SIG-M5 treated with dmso at 0.1 percent for 504 hours (cell line): ENCODE data around the gene FGF21.
A peak's percentile ranks its signal among the peaks of the same experiment; 100 is the strongest.

Source experiments
- DNase-seq: peaks from one replicate; lab custom pipeline; 2025; ENCODE audit not compliant: unreplicated experiment; lab: John Stamatoyannopoulos, UW

FGF21 gene

GRCh38 chr19:48728911-48729664 lies 26.2 kb upstream of the FGF21 start:
- DNase-seq = no peak

DNA sequence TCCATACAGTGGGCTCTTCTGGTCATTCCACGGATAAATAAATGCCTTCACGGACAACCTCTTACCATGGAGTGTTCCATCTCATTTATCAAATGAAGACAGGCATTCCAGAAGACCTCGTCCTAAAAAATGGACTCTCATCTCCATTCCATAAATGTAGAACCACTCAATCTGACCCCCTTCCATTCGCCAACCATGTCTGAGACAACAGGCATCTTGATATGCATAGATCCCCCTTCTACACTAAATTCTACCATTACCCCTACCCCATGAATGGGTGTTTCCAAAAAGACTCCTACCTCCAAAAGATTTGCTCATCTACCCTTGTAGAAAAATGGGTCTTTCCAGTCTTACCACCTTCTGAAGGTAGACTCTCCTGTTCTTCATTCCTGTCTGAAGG lies 23.9 kb upstream of the FGF21 start:
- DNase-seq = no peak

GRCh38 chr19:48734625-48735024 lies 20.7 kb upstream of the FGF21 start:
- no peak for DNase-seq

DNA sequence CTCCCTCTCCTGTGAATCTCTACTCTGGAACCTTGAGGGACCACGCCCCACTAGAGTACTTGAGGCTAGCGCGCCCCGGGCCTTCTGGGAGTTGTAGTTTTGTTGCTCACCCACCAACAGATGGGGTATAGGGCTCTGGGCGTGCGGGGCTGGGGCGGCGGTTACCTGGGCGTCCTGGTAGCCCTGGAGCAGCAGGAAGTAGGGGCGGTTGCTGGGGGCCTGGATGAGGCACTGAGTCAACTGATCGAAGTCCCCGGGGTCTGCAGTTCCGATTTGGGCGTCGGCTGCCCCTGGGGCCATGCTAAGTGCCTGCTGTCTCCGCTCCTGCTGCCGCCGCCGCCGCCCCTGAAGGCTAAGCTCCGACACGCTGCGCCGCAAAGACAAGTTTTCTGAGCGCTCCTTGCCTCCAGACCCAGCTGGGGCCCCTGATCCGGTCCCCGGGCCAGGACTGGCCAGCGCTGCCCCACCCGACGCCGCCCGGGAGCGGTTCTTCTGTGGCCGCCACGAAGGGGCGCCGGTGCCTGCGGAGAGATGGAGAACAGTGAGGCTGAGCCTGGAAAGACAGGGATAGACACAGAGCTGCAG lies 20.2 kb upstream of the FGF21 start:
- DNase-seq = no peak

- no peak for DNase-seq
Observed at GRCh38 chr19:48737360-48737998, 17.8 kb upstream of the FGF21 start.

DNA sequence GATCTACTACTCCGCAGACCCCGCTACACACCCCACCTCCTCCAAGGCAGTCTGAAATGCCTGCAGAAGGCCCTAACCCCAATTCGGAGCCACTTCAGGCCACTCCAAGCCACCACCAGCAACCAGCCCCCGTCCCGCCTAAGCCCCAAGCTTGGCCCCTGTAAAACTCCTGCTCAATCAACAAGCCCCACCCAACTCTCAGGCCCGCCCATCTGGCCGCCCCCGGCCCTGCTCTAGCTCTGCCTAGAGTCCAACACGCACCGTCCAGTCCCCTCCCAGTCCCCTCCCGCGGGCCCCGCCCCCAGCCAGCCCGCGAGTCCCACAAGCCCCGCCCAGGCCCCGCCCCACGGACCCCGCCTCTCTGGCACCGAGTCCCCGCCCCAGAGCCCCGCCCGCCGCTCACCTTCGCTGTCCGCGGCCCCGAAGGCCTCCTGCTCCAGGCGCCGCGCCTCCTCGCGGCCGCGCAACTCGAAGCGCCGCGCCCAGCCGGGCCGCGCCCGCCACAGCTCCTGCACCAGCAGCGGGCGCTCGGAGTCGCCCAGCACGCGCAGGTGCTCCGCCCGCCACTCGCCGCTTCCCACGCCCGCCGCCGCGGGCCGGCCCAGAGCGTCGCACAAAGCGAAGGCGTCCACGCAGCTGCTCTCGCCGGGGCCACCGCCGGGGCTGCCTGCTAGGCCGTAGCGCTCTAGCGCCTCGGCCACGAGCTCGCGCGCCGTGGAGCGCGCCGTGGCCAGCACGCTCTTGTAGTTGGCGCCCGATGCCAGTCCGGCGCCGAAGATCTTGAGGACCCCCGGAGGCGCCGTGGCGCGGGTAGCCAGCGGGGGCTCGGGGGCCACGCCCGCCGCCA lies 16.5 kb upstream of the FGF21 start:
- peak; percentile 76 for DNase-seq

DNA sequence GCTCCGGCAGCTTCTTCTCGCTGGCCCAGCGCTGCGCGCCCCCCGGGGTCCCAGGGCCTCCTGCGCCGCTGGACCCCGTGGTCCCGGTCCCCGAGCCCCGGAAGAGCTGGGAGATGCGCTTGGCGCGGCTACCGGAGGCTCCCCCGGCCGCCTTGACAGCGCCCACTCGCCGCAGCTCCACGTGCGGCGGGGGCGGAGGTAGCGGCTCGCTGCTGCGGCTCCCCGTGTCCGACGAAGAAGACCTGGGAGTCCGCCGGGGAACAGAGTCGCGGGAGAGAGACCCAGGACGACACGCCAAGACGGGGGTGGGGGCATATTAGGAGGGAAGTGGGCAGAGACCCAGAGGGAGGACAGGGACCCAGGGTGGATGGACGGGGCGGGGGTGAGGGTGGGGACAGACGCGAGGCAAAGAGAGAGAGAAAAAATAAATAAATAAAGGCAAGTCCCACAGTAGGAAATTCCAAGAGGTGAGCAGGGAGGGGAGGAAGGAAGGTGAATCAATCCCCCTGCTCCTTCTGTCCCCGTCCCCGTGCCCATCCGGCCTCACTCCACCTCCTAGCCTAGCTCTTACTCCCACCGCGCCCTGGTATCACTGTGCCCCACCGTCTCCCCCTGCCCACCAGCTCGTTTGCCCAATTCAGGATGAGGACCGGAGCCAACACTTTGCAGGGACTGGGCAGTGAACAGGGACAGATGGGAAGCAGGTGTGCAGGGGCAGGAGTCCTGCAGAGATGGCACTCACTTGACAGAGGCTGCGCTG lies 15.7 kb upstream of the FGF21 start:
- no peak for DNase-seq

- no peak for DNase-seq
Observed at GRCh38 chr19:48740164-48740972, 15.0 kb upstream of the FGF21 start, which contains the start of gene RASIP1. TSS of gene RASIP1 (minus strand) at chr19:48740610. CDS start at chr19:48740282, 328 bp downstream.

DNA sequence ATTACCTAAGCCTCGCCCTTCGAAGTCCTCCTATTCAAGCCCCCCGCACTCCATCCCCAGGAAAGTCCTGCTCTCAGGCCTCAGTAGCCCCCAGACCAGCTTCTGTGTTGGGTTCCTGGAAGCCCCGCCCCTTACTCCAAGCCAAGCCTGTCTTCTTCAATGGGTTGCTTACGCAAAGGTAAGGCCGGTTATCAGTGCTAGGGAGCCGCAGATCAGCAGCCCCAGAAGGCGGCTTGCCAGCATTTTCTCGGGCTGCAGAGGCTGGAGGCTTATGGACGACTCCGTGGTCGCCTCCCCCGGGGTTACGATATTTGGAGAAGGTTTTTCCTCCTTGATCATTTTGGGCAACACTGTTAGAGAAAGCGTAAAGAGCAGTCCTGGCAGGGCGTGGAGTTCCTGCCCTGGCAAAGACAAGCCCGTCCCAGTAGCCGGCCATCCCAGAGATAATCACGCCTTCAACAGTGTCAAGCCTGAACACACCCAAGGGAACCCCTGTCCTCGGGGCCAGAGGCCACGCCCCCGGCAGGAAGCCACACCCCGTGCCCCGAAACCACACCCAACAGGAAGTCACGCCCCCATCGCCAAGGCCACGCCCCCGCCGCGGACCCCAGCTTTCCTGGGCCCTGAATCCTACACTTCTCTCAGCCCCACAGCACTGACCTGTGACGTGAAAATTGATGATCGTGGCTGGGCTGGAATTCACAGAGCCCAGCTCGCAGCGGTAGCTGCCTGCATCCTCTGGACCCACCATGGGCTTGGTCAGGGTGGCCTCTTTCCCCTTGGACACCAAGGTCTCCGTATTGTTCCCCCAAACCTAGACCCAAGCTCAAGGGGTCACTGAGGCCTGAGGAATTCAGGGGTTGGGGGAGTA lies 14.0 kb upstream of the FGF21 start:
- no peak for DNase-seq

DNA sequence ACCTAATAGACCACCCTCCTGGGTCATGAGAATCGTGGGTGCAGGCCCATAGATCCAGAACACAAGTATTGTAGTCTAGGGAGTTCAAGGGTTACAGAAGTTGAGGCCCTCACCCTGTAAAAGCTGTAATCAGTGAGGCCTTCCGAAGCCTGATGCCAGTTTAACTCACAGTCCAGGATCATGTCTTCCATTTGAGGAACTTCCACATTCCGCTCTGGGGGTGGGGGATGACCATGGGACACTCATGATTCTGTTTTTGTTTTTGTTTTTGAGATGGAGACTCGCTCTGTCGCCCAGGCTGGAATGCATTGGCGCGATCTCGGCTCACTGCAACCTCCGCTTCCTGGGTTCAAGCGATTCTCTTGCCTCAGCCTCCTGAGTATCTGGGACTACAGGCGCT lies 13.2 kb upstream of the FGF21 start:
- DNase-seq = no peak

GRCh38 chr19:48745208-48745995 lies 9.9 kb upstream of the FGF21 start:
- peak; percentile 20 for DNase-seq

DNA sequence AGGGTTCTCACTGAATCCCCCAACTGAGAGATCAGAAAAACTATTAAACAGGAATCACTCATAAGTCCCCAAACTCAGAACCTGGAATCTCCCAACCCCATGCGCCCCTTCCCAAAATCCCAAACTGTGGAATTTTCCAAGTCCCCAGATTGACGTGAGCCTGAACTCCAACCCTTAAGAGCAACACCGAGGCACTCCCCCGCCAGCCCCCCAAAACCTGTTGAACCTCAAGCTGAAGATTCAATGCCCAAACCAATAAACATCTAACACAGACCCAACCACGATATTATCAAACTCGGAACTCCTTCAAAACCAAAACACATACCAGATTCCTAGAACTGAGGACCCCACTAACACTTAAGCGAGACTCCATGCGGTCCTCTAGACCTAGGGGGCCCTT lies 9.2 kb upstream of the FGF21 start:
- DNase-seq = no peak

DNA sequence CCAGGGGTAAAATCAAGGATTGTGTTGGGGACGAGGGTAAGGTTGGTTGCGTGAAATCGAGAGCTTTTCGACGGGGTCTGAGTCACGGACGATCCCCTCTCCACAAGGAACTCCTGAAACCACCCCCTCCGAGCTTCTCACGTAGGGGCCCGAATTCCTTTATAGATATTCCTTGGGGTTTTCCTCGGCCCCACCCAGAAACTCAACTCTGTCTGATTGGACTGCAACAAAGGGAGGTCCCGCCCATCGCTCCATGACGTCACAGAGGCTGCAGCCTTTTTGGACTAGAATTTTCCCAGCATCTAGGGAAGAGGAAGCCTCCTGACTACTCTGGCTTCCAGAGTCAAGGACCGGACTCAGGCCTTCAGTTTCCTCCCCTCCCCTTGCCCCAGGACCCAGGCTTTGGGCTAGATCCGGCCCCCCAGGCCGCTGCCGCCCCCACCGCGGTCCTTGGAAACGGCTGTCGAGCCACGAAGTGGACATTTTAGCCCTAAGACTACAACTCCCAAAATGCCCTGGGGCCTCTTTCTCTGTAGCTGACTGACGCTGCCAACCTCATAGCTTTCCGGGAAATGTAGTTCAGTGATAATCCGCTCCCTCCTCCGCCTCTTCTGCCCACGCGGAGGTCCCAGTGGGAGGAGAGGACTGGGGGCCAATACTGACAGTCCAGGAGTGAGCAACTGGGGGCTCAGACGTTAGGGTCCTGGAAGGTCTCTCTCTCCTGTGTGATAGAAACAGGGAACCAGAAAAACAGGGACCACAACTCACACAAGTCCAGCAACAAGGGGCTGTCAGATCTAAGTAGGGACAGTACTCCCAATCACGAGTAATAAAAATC lies 8.4 kb upstream of the FGF21 start, which contains the start of gene IZUMO1:
IZUMO1 (minus strand) TSS at position 172 of the 838 bp plus-strand sequence. CDS start 1,050 bp downstream, outside the sequence.
- peak; percentile 28 for DNase-seq

DNA sequence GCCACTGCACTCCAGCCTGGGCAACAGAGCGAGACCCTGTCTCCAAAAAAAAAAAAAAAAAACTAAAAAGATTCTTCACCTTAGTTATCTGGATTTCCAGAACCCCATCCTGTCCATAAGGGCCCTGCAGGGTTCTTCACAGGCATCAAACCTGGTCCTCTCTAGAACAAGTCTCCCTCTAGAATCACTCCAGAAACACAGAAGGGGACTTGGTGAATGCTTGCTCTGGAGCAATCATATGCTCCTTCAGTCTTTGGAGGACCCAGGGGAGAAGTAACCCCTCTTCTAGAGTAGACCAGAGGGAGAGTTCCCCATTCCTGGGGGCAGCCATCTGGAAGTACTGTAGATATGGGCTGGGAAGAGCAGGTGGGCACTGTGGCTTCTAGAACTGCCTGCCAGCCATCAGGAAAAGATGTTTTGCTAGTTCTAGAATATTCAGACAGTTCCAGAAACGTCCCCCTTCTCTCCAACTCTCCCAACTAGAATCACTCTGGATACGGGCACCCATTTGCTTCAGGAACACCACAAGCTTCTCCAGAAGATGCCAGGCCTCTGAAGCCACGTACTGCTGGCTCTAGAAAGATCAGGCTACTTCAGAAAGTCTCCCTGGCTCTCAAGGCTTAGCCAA lies 5.6 kb upstream of the FGF21 start:
- DNase-seq = no peak

- no peak for DNase-seq
Observed at GRCh38 chr19:48750351-48750750, 5.0 kb upstream of the FGF21 start.

GRCh38 chr19:48750771-48751504 lies 4.4 kb upstream of the FGF21 start:
- DNase-seq = peak; percentile 22
